ENCODE data around the gene HACD3.
A peak's percentile ranks its signal among the peaks of the same experiment; 100 is the strongest.

Gene HACD3

DNA sequence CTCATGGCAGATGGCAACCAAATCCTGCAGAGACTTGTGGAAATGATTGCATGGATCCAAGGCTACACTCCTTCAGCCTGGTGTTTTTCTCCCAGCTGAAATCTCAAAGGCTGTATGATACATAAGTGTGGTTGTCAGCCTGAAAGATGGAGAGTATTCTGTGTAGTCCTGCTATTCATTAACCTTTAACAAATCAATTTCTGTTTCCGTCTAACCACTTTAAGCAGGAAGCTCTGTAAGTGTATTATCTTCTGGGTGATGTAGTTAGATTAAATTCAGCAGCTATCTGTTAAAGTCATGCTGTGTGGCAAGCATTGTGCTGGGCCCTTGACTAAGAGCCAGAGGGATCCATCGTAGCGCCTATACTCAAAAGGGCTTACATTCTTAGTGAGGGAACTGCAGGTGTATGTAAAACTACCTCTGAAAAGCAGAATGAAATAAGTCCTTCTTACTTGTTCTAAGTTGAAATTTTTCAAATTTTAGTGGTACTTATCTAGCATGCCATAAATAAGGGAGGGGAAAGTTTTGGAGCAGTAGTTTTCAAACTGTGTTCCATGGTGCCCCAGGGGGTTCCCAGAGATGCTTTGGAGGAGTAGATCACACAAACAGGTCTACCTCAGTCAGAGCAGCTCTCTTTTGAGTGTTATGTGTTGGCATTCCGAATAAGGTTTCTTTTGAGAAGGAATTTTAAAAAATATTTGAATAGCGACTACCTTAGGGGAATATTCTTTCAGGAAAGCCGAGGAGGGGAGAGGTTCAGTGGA, 28.9 kb downstream of the HACD3 start:
- TF ChIP-seq ESRRG (CRISPR knock-in tag; IDR thresholded peaks at IDR 0.05) = no peak
- TF ChIP-seq TCF4 (CRISPR knock-in tag; IDR thresholded peaks at IDR 0.05; ENCODE audit: borderline replicate concordance) = peak; percentile 54; the same call in 1 of the 2 replicates
- TF ChIP-seq CSDC2 (CRISPR knock-in tag; IDR thresholded peaks at IDR 0.05) = no peak
- no peak for ATAC-seq

DNA sequence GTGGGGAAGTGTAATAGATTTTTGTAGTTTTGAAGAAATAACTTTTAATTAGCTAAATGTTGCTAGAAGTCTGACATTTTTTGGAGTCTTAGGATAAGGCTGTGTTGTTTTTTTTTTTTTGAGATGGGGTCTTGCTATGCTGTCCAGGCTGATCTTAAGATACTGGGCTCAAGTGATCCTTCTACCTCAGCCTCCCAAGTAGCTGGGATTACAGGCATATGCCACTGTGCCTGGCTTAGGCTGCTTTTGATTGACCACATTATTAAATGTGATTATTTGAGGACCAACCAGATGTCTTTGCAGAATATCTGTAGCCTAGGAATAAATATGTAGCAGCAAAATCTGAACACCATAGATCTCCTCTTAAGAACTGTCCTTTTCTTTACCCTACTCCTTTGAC, 29.7 kb downstream of the HACD3 start:
- TF ChIP-seq, protein P1, sequence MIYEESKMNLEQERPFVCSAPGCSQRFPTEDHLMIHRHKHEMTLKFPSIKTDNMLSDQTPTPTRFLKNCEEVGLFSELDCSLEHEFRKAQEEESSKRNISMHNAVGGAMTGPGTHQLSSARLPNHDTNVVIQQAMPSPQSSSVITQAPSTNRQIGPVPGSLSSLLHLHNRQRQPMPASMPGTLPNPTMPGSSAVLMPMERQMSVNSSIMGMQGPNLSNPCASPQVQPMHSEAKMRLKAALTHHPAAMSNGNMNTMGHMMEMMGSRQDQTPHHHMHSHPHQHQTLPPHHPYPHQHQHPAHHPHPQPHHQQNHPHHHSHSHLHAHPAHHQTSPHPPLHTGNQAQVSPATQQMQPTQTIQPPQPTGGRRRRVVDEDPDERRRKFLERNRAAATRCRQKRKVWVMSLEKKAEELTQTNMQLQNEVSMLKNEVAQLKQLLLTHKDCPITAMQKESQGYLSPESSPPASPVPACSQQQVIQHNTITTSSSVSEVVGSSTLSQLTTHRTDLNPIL (CRISPR knock-in tag; IDR thresholded peaks at IDR 0.05; ENCODE audit: low read depth) = no peak
- TF ChIP-seq ZC3H10 (CRISPR knock-in tag; IDR thresholded peaks at IDR 0.05) (no peak), ZNF8 (CRISPR knock-in tag; IDR thresholded peaks at IDR 0.05) (no peak), CSDC2 (CRISPR knock-in tag; IDR thresholded peaks at IDR 0.05) (no peak), ESRRG (CRISPR knock-in tag; IDR thresholded peaks at IDR 0.05) (no peak), RARB (CRISPR knock-in tag; IDR thresholded peaks at IDR 0.05) (no peak), PPARA (CRISPR knock-in tag; IDR thresholded peaks at IDR 0.05; ENCODE audit: borderline replicate concordance) (no peak), ZNF565 (CRISPR knock-in tag; conservative IDR thresholded peaks at IDR 0.05; ENCODE audit: low read depth) (no peak), ZFP3 (CRISPR knock-in tag; IDR thresholded peaks at IDR 0.05) (no peak), ZNF70 (CRISPR knock-in tag; IDR thresholded peaks at IDR 0.05) (no peak), TOX (CRISPR knock-in tag; IDR thresholded peaks at IDR 0.05; ENCODE audit: borderline replicate concordance) (no peak), TCF4 (CRISPR knock-in tag; IDR thresholded peaks at IDR 0.05; ENCODE audit: borderline replicate concordance) (no peak), ARNTL (CRISPR knock-in tag; IDR thresholded peaks at IDR 0.05; ENCODE audit: borderline replicate concordance, low read depth) (no peak), SNAI2 (CRISPR knock-in tag; IDR thresholded peaks at IDR 0.05) (no peak)
- TF ChIP-seq, protein P2, sequence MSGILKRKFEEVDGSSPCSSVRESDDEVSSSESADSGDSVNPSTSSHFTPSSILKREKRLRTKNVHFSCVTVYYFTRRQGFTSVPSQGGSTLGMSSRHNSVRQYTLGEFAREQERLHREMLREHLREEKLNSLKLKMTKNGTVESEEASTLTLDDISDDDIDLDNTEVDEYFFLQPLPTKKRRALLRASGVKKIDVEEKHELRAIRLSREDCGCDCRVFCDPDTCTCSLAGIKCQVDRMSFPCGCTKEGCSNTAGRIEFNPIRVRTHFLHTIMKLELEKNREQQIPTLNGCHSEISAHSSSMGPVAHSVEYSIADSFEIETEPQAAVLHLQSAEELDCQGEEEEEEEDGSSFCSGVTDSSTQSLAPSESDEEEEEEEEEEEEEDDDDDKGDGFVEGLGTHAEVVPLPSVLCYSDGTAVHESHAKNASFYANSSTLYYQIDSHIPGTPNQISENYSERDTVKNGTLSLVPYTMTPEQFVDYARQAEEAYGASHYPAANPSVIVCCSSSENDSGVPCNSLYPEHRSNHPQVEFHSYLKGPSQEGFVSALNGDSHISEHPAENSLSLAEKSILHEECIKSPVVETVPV (CRISPR knock-in tag; IDR thresholded peaks at IDR 0.05) = no peak
- TF ChIP-seq, protein P3, sequence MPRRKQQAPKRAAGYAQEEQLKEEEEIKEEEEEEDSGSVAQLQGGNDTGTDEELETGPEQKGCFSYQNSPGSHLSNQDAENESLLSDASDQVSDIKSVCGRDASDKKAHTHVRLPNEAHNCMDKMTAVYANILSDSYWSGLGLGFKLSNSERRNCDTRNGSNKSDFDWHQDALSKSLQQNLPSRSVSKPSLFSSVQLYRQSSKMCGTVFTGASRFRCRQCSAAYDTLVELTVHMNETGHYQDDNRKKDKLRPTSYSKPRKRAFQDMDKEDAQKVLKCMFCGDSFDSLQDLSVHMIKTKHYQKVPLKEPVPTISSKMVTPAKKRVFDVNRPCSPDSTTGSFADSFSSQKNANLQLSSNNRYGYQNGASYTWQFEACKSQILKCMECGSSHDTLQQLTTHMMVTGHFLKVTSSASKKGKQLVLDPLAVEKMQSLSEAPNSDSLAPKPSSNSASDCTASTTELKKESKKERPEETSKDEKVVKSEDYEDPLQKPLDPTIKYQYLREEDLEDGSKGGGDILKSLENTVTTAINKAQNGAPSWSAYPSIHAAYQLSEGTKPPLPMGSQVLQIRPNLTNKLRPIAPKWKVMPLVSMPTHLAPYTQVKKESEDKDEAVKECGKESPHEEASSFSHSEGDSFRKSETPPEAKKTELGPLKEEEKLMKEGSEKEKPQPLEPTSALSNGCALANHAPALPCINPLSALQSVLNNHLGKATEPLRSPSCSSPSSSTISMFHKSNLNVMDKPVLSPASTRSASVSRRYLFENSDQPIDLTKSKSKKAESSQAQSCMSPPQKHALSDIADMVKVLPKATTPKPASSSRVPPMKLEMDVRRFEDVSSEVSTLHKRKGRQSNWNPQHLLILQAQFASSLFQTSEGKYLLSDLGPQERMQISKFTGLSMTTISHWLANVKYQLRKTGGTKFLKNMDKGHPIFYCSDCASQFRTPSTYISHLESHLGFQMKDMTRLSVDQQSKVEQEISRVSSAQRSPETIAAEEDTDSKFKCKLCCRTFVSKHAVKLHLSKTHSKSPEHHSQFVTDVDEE (CRISPR knock-in tag; IDR thresholded peaks at IDR 0.05) = no peak
- TF ChIP-seq, protein P4, sequence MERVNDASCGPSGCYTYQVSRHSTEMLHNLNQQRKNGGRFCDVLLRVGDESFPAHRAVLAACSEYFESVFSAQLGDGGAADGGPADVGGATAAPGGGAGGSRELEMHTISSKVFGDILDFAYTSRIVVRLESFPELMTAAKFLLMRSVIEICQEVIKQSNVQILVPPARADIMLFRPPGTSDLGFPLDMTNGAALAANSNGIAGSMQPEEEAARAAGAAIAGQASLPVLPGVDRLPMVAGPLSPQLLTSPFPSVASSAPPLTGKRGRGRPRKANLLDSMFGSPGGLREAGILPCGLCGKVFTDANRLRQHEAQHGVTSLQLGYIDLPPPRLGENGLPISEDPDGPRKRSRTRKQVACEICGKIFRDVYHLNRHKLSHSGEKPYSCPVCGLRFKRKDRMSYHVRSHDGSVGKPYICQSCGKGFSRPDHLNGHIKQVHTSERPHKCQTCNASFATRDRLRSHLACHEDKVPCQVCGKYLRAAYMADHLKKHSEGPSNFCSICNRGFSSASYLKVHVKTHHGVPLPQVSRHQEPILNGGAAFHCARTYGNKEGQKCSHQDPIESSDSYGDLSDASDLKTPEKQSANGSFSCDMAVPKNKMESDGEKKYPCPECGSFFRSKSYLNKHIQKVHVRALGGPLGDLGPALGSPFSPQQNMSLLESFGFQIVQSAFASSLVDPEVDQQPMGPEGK (CRISPR knock-in tag; IDR thresholded peaks at IDR 0.05; ENCODE audit: borderline replicate concordance) = no peak
- ATAC-seq = no peak

DNA sequence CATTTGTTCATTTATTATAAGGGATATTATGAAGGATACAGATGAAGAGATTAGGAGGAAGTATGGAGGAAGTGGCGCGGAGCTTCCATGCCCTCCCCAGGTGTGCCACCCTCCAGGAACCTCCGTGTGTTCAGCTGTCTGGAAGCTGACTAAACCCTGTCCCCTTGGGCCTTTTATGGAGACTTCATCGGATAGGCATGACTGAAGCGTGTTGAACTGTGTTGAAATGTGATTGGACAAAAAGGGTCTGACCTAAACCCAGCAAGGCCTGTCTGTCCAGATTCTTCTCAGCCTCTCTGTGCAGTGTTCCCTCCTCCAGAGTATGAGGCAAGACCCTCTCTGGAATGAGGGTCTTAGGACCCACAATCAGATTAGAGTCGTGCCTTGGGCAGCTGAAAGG, 31.7 kb downstream of the HACD3 start:
- no peak for ATAC-seq
- TF ChIP-seq, protein P5, sequence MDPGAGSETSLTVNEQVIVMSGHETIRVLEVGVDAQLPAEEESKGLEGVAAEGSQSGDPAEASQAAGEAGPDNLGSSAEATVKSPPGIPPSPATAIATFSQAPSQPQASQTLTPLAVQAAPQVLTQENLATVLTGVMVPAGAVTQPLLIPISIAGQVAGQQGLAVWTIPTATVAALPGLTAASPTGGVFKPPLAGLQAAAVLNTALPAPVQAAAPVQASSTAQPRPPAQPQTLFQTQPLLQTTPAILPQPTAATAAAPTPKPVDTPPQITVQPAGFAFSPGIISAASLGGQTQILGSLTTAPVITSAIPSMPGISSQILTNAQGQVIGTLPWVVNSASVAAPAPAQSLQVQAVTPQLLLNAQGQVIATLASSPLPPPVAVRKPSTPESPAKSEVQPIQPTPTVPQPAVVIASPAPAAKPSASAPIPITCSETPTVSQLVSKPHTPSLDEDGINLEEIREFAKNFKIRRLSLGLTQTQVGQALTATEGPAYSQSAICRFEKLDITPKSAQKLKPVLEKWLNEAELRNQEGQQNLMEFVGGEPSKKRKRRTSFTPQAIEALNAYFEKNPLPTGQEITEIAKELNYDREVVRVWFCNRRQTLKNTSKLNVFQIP (CRISPR knock-in tag; IDR thresholded peaks at IDR 0.05; ENCODE audit: borderline replicate concordance, low read depth) = no peak
- TF ChIP-seq, protein P1 (CRISPR knock-in tag; IDR thresholded peaks at IDR 0.05; ENCODE audit: low read depth) = no peak
- no peak for TF ChIP-seq SNAI2 (CRISPR knock-in tag; IDR thresholded peaks at IDR 0.05)
- no peak for TF ChIP-seq BACH2 (CRISPR knock-in tag; IDR thresholded peaks at IDR 0.05; ENCODE audit: borderline replicate concordance)
- TF ChIP-seq TOX (CRISPR knock-in tag; IDR thresholded peaks at IDR 0.05; ENCODE audit: borderline replicate concordance) = no peak
- TF ChIP-seq, protein P4 (CRISPR knock-in tag; IDR thresholded peaks at IDR 0.05; ENCODE audit: borderline replicate concordance) = no peak
- no peak for TF ChIP-seq ZNF565 (CRISPR knock-in tag; conservative IDR thresholded peaks at IDR 0.05; ENCODE audit: low read depth)
- TF ChIP-seq ZNF8 (CRISPR knock-in tag; IDR thresholded peaks at IDR 0.05) = no peak
- no peak for TF ChIP-seq ZFP30 (CRISPR knock-in tag; IDR thresholded peaks at IDR 0.05)
- no peak for TF ChIP-seq CSDC2 (CRISPR knock-in tag; IDR thresholded peaks at IDR 0.05)
- TF ChIP-seq, protein P3 (CRISPR knock-in tag; IDR thresholded peaks at IDR 0.05) = no peak
- no peak for TF ChIP-seq RARB (CRISPR knock-in tag; IDR thresholded peaks at IDR 0.05)
- TF ChIP-seq PPARA (CRISPR knock-in tag; IDR thresholded peaks at IDR 0.05; ENCODE audit: borderline replicate concordance) = no peak
